LNCAP (cell line): Measurements from ENCODE around the gene KPNB1.

Experiments used
- CTCF ChIP-seq: fragments of 450-650 bp; IDR thresholded peaks from 2 replicates; pipeline ENCODE4 v1.5.1; 2017; ENCODE audit warnings: mild to moderate bottlenecking

KPNB1 gene

GRCh38 chr17:47702391-47702995 is 52.8 kb downstream of the KPNB1 start:
- no peak for TF ChIP-seq CTCF

GRCh38 chr17:47703191-47703591 is 53.5 kb downstream of the KPNB1 start:
- no peak for TF ChIP-seq CTCF

- no peak for TF ChIP-seq CTCF
Measured at GRCh38 chr17:47703671-47704070, 54.0 kb downstream of the KPNB1 start.

GRCh38 chr17:47704116-47704515 is 54.4 kb downstream of the KPNB1 start:
- no peak for TF ChIP-seq CTCF

GRCh38 chr17:47704736-47705135 is 55.0 kb downstream of the KPNB1 start:
- TF ChIP-seq CTCF, result no peak

- no peak for TF ChIP-seq CTCF
Measured at GRCh38 chr17:47705536-47706530, 56.1 kb downstream of the KPNB1 start.

- no peak for TF ChIP-seq CTCF
Measured at GRCh38 chr17:47707056-47707804, 57.5 kb downstream of the KPNB1 start.
